ENCODE results near the gene POM121C.
"Not testable (repeated sequence)": the region's sequence is repeated elsewhere in the genome, so short reads cannot be mapped to it uniquely, and the experiment has no call there.

The POM121C gene

DNA sequence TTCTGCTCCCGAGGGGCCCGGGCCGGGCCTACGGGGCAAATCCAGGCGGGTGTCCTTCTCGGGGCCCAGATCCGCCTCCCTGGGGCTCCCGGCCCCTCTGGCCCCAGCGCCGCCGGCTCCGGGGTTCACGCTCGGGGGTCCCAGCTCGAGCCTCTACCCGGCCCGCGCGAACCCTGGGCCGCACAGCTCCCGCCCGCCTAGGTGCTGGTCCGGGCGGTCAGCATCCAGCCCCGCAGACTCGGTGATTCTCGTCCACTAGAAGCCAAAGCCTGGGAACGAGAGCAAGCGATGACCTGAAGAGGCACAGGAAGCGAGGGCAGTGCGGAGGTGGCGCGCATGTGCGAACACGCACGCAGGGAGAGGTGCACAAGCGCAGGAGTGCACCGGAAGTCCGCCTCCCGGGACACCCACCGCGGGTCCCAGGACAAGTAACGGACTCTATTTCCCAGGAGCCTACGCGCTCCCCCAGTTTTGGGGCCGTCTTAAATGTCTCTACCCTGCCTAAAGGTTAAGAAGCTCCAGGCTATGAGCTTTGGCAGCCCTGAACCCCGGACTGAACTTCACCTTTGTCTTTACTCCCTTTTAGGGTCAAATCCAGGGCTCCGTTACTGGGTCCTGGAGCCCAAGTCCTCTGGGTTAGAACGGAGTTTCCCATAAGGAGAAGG, at the start of gene POM121C:
Gene POM121C, minus strand, starts transcription at position 321 of the 665 bp plus-strand sequence. CDS start 44,803 bp downstream, outside the sequence.
- DNase-seq (ENCODE audit: low spot score): peak; percentile 96

DNA sequence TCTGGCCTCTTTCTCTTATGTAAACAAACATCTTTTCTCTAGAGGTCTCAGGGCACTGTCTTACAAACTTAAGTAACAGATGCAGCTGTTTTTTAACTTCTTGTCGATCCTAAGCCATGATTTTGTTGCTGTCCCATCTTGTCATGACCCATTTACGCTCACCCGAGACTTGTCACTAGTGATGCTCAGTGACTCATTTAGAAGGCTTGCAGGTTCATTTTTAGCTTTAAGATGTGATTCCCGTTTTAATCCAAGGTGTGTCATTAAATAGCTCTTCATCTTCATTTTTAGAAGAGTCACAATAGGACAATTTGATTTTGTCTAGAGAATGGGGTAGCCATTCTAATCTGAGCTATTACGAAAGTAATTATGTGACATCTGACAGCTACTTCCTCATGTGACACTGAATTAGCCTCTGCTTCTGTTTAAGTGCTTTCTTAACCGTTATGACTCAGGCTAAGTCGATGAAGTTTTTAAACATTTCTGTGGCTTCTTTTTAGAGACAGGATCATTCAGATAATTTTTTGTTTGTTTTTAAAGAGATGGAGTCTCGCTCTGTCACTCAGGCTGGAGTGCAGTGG, 48.7 kb upstream of the POM121C start:
- DNase-seq (ENCODE audit: low spot score): peak; percentile 63

DNA sequence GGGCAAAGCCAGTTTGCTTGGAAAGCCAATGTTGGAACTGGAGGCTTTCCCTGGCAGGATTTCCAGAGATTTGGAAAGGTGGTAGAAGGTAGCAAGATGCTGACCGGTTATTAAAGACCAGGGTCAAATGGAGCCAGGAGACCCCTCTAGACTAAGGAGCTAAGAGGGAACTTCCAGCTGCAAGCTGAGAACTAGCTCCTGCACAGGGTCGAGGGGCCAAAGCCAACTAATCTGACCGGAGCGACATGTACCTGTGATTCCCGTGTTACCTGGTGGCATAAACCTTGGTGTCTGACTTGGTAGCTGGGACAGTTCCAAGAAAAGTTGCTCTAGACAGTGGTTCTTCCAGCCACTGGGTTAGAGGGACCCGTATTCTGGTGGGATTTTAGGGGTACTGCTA, 47.8 kb upstream of the POM121C start:
- DNase-seq (ENCODE audit: low spot score): no peak

DNA sequence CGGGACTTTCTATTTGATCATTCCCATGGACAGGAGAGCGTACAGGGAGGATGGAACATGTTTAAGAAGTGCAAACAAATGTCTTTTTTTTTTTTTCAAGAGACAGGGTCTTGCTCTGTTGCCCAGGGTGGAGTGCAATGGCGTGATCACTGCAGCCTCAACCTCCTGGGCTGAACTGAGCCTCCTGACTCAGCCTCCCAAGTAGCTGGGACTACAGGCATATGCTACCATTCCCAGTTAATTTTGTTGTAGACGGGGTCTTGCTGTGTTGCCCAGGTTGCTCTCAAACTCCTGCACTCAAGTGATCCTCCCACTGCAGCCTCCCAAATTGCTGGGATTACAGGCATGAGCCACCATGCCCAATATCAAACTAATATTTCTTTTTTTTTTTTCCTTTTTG, 46.5 kb upstream of the POM121C start:
- no peak for DNase-seq (ENCODE audit: low spot score)

DNA sequence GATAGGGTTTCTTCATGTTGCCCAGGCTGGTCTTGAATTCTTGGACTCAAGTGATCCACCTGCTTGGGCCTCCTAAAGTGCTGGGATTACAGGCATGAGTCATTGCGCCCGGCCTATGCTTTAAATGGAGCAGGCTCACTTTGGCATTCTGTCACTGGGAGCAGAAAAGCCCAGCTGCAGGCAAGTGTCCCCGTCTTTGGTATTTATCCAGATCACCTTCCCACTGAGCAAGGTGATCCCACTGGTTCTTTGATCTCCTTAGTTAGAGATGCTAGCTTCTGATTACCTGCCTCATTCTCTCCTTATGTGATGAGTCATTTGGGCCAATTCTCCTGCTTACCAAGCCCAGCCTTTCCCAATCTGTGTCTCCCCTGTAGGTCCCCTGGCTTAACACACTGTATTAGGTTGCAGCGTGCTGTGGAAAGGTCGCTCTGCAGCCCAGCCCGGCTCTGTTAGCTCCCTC, 45.3 kb upstream of the POM121C start:
- DNase-seq (ENCODE audit: low spot score): no peak

DNA sequence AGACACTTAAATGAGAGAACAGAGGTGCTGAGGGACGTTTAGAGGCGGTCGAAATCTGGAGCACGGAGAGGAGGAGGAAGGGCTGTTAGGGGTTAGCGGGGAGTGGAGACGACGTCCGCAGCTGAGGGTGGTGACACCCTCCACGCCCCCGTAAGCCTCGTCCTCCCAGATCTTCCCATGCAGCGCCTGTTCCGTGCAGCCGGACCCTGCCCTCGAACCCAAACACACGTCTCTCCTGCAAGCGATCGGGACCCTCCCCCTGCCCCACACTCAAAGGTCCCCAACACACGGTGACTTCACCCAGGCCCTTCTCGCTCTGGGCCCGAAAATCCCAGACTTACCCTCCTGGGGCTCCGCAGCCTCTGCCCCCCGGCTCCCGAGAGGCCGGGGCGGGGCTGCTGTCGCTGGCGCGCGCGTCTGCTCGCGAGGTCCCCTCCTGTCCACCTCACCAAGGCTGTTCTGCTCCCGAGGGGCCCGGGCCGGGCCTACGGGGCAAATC, 41.2 kb upstream of the POM121C start:
- DNase-seq (ENCODE audit: low spot score): peak; percentile 0

DNA sequence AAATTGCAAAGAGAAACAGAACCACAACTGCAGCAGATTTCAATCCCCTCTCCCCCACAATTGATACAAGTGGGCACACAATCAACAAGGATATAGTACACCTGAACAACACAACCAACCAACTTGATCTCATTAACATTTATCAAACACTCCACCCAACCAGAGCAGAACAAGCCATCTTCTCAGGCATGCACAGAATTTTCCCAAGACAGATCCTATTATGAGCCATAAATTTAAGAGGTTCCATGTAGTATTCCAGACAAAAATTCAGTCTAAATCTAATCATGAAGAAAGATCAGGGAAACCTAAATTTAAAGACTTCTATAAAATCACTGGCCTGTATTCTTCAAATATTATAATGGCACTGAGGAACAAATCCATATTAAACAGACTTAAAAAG, 35.6 kb upstream of the POM121C start:
- DNase-seq (ENCODE audit: low spot score): not testable (repeated sequence)

DNA sequence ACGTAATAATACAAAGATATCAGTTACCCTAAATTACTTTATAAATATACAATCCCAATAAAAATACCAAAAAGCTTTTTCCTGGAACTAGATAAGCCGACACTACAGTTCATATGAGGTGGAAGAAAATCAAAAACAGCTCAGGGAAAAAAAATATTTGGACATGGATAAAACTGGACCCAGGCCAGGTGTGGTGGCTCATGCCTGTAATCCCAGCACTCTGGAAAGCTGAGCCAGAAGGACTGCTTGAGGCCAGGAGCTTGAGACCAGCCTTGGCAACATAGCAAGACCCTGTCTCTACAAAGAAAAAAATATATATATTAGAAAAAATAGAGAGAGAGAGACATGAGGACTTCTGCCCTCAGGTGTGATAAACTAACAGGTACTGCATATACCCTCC, 32.7 kb upstream of the POM121C start:
- not testable (repeated sequence) for DNase-seq (ENCODE audit: low spot score)

DNA sequence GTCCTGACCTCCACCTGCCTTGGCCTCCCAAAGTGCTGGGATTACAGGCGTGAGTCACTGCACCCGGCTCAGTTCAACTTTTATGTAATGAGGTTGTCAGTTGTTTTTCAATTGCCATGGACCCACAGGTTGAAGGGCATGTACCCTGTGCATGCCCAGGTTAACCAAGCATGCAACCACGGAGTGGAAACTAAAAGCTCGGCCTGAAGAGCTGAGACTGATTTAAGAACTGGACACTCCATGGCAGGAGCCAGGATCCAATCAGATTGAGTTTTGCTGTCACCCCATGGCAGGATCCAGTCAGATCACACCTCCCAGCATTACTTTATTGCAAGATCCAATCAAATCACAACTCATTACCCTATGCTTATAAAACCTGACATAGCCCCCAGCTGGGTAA, 22.9 kb upstream of the POM121C start:
- DNase-seq (ENCODE audit: low spot score): not testable (repeated sequence)

DNA sequence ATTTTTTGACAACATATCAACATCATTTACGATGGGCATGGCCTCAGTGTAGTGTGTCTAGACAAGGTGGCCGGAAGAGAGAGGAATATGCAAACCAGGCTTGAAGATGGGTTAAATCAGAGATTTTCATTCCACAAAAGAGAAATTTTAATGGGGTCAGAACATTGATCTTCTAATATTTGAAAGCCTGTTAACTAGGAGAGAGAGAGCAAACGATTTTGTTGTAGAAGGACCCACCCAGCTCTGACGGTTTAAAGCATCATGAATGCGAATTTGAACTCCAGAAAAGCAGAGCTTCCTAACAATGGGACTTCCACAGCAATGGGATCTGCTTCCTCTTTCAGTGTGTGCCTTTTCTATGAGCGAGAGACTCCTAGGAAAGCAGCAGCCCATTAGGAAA, 5.9 kb upstream of the POM121C start, which contains the start of gene SPDYE5:
Gene SPDYE5, plus strand, starts transcription at position 301 of the 400 bp plus-strand sequence. CDS start 1,728 bp downstream, outside the sequence.
- not testable (repeated sequence) for DNase-seq (ENCODE audit: low spot score)

DNA sequence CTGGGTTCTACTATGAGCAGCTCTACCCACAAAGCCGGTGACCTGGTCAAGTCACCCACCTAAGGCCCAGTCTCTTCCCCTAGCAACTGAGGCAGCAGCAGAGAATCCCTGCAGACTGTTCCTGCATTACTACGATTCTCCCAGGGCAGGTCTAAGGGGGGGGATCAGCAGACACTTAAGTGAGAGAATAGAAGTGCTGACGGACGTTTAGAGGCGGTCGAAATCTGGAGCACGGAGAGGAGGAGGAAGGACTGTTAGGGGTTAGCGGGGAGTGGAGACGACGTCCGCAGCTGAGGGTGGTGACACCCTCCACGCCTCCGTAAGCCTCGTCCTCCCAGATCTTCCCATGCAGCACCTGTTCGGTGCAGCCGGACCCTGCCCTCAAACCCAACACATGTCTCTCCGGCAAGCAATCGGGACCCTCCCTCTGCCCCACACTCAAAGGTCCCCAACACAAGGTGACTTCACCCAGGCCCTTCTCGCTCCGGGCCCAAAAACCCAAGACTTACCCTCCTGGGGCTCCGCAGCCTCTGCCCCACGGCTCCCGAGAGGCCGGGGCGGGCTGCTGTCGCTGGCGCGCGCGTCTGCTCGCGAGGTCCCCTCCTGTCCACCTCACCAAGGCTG, 632 bp downstream of the POM121C start:
- not testable (repeated sequence) for DNase-seq (ENCODE audit: low spot score)

DNA sequence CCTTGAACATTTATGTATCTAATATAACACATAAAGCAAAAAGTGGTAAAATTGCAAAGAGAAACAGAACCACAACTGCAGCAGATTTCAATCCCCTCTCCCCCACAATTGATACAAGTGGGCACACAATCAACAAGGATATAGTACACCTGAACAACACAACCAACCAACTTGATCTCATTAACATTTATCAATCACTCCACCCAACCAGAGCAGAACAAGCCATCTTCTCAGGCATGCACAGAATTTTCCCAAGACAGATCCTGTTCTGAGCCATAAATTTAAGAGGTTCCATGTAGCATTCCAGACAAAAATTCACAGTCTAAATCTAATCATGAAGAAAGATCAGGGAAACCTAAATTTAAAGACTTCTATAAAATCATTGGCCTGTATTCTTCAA, 5.8 kb downstream of the POM121C start:
- DNase-seq (ENCODE audit: low spot score): not testable (repeated sequence)

DNA sequence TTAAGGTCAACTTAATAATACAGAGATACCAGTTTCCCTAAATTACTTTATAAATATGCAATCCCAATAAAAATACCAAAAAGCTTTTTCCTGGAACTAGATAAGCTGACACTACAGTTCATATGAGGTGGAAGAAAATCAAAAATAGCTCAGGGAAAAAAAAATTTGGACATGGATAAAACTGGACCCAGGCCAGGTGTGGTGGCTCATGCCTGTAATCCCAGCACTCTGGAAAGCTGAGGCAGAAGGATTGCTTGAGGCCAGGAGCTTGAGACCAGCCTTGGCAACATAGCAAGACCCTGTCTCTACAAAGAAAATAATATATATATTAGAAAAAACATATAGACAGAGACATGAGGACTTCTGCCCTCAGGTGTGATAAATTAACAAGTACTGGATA, 8.6 kb downstream of the POM121C start:
- DNase-seq (ENCODE audit: low spot score): not testable (repeated sequence)

DNA sequence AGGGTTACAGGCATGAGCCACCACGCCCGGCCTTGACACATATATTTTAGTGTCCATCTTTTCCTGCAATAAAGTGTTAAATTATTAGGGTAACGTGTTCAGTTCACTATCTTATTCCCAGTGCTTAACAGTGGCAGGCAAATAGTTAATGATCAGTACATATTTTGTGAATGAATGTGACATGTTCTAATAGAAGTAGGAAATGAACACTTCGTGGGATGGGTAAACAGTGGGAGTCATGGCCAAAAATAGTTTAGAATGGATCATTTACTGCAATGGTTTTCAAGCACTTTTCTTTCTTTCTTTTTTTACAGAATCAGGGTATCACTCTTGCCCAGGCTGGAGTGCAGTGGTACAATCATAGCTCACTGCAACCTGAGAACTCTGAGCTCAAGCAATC, 15.9 kb downstream of the POM121C start:
- DNase-seq (ENCODE audit: low spot score): not testable (repeated sequence)

DNA sequence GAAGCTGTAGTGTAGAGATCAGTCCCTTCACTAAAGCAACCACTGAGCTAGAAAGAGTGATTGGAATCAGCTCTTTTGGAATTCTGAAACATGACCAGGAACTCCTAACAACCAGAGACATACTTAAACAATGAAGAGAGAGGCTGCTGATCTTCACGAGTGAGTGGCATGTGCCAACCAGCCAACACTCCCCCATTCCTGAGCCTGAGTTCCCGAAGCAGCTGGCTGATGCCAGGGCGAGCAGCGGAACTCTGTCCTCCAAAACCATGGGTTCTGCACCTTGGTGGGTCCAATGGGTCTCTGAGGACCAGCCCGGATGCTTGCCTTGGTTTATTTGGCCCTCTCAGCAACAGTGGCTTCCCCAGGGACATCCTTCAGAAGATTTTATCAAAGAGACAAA, 25.6 kb downstream of the POM121C start:
- DNase-seq (ENCODE audit: low spot score): not testable (repeated sequence)

DNA sequence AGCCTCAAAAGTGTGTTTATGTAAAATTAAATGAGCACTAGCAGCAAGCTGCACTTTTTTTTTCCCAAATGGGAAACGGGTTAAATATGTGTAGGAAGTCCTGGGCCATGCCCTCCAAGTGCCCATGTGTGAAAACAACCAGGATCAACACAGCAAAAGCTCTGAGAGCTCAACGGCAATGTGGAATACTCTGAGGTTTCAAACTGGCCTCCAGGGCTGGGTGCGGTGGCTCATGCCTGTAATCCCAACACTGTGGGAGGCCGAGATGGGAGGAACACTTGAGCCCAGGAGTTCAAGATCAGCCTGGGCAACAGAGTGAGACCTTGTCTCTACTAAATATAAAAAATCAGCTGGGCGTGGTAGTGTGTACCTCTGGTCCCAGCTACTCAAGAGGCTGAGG, 28.1 kb downstream of the POM121C start:
- not testable (repeated sequence) for DNase-seq (ENCODE audit: low spot score)

DNA sequence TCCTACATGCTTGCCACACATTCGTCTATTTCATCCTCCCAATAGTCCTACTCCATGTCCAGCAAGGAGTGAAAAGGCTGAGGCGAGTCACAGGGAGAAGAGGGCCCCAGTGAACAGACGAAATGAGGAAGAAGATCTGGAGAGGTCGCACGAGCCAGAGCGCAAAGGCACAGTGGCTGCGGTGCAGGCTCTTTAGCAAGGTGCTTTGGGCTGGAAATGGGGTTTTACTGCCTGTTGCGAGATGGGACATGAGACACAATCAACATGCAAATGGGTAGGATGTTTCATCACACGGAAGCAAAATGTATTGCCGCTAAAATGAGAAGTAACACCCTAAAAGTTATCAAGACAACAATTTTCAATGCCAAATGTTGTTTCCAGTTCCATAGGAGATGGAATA, 29.7 kb downstream of the POM121C start:
- DNase-seq (ENCODE audit: low spot score): not testable (repeated sequence)

DNA sequence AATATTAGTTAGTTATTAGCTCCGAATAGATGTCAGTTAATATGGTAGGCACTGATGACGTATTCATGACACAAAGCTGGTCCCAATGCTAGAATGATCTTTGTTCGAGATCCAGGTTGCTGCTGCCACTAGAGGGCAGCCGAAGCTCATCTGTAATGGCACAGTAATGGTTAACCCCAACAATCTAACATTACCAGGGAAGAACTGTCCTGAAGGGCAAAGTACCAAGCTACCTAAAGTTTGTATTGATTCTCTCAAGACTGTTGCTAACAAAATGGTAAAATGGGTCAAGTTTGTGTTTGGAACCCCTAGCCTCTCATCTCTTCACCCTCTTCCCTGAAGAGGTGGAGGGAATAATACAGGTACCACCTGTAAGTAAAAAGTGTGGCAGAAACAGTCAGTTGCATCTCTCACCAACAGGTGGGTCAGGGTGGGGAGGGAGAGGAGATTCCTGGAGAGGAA, 33.6 kb downstream of the POM121C start:
- not testable (repeated sequence) for DNase-seq (ENCODE audit: low spot score)

DNA sequence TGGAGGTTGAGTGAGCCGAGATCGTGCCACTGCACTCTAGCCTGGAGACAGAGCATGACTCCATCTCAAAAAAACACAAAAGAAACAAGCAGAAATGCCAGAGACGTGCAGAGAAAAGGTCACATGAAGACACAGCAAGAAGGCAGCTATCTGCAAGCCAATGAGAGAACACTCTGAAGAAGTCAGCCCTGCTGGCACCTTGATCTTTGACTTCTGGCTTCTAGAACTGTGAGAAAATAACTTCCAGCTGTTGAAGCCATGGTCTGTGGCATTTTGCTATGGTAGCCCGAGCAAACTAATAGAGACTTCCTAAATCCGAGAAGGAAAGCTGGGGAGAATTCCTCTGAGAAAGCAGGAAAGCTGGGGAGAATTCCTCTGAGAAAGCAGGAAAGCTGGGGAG, 36.2 kb downstream of the POM121C start:
- DNase-seq (ENCODE audit: low spot score): not testable (repeated sequence)

DNA sequence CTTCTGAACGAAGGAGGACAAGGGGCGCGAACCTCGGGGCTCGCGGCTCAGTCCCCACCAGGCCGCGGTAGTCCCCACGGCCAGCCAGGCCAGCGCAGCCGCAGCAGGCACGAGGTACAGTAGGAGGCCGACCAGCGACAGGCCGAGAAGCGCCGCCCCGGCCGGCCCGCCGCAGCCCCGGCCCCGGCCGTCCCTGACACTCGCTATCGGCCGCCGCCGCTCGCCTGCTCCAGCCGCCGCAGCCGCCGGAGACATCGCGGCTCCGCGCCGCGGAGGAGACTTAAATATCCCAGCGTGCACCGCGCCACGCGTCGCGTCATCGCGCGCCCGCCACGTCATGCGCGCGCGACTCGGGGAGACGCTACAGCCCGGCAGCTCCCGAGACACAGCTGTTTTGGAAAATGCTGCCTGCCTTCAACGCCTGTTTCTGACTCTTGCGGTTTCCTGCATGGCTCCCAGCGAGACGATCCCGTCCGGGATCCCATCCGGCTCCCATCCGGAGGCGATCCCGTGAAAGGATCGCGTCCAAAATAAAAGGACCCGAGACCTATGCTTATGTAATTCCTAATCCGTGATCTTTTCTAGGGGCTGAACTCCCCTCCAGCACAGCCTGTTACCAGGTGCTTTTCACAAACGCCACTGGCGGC, 43.5 kb downstream of the POM121C start:
- not testable (repeated sequence) for DNase-seq (ENCODE audit: low spot score)

DNA sequence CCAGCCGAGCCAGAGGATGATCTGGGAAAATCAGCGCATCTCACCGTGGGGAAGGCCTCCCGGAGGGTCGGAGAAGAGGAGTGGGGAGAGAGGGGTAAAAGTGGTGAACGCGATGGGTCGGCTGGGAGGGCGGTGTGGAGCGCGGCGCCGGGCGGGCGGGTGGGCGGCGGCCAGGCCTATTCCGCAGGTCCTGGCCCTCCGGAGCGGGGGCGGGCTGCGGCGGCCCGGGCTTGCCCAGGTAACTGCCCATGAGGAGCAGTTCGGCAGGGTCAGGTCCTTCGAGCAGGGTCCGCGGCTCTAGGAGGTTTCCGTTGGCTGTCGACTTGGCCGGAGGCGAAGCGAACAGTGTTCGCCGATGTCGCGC, 44.0 kb downstream of the POM121C start:
- not testable (repeated sequence) for DNase-seq (ENCODE audit: low spot score)

DNA sequence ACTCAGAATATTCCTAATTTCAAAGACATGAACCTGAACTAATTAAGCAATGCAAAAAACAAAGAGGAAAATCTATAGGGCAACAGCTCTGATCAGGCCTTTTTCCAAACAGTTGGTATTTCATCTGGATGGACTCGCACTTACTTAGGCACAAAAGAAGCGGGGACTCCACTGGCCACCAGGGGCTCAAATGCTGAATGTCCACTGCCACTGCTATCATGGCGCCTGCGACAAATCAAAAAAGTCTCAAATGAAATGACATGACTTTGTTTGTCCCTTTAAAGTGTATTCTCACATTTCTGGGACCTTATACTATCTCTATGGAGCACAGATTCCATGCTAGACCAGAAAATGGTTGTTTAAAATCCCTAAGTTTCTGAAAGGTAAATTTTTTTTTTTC, 47.1 kb downstream of the POM121C start:
- not testable (repeated sequence) for DNase-seq (ENCODE audit: low spot score)
